A549 (cell line): Measurements from ENCODE around the gene MC5R.

Source experiments
- CTCF ChIP-seq: fragments of >200 bp; sonication (Bioruptor Twin); formaldehyde crosslinking; IDR thresholded peaks from 3 replicates; pipeline ENCODE4 v1.5.1; 2016
- EHF ChIP-seq: fragments of 250-450 bp; sonication (Bioruptor Pico); IDR thresholded peaks from 2 replicates; pipeline ENCODE4 v1.5.0; 2020; ENCODE audit warnings: mild to moderate bottlenecking
- EP300 ChIP-seq, 2 experiments: fragments of >200 bp; sonication (Bioruptor Twin); formaldehyde crosslinking; IDR thresholded peaks; 2 replicates in 1 of 2; 3 replicates in 1 of 2; pipeline ENCODE4 v1.6.1; 2016 to 2017
- JUN ChIP-seq, 2 experiments: fragments of >200 bp; sonication (Bioruptor Twin); formaldehyde crosslinking; IDR thresholded peaks; 2 replicates in 1 of 2; 3 replicates in 1 of 2; pipeline ENCODE4 v1.6.1; 2016 to 2017
- MAX ChIP-seq: IDR thresholded peaks from 2 replicates; pipeline ENCODE4 v1.6.1; 2012

- TF ChIP-seq JUN (IDR thresholded peaks at IDR 0.05) (no peak), EP300 (IDR thresholded peaks at IDR 0.05) (no peak), MAX (no peak), EHF (CRISPR knock-in tag) (no peak), CTCF (no peak)
Observed at GRCh38 chr18:13872373-13872772, 48.4 kb downstream of the MC5R start.
